Retinal pigment epithelial cell (primary cell): ENCODE results near the gene CCDC70.

ENCODE experiments used
- DNase-seq: peaks from one replicate; pipeline ENCODE4 v3.0.0-alpha.2; 2010; ENCODE audit warnings: low read depth
- H3K4me3 ChIP-seq: 2 replicates; pipeline ENCODE4 v1.5.1; 2011; ENCODE audit warnings: mild to moderate bottlenecking, low read length, control low read depth, moderate library complexity
- TF ChIP-seq, protein P1 (sequence below): conservative IDR thresholded peaks from 2 replicates; pipeline ENCODE4 v1.5.1; 2011; ENCODE audit warnings: low read depth, low read length, control low read depth, inconsistent platforms

Gene CCDC70

DNA sequence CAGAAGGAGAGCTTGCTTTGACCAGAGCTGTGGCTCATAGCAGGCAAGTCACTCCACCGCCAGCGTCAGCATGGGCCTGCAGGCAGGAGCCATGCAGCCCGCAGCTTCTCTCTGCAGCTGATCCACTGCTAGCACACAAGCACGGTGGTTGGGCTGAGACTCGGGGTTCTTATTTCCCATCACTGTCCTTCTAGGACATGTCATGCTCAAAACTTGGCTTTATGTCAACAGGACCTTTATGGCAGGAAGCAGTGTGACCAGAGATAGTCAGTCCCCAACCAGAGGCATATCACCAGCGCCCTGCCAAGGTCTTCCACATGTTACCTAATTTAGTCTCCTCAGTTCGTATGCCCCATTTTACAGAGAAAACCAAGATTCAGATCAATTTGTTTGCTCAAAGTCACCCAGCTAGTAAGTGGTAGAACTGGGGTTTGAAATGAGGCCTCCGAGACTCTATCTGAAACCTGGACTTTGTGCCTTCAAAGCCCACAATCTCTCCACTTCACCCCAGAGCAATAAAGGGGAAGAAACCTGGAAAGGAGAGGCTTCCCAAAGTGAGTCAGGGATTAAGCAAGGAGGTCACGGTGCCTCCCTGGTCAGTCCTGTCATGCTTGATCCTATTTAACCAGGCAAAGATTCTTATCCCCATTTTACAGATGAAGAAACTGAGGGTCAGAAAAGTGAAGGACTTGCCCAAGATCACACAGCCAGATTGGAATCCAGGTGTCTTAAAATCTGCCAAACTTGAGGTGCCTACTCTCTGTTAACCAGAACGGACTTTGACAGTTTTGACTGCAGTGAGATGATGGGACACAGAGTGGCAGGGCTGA lies 21.8 kb upstream of the CCDC70 start:
- DNase-seq: no peak
- TF ChIP-seq, protein P1, sequence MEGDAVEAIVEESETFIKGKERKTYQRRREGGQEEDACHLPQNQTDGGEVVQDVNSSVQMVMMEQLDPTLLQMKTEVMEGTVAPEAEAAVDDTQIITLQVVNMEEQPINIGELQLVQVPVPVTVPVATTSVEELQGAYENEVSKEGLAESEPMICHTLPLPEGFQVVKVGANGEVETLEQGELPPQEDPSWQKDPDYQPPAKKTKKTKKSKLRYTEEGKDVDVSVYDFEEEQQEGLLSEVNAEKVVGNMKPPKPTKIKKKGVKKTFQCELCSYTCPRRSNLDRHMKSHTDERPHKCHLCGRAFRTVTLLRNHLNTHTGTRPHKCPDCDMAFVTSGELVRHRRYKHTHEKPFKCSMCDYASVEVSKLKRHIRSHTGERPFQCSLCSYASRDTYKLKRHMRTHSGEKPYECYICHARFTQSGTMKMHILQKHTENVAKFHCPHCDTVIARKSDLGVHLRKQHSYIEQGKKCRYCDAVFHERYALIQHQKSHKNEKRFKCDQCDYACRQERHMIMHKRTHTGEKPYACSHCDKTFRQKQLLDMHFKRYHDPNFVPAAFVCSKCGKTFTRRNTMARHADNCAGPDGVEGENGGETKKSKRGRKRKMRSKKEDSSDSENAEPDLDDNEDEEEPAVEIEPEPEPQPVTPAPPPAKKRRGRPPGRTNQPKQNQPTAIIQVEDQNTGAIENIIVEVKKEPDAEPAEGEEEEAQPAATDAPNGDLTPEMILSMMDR: no peak
- H3K4me3 ChIP-seq: no peak overlapping the region

DNA sequence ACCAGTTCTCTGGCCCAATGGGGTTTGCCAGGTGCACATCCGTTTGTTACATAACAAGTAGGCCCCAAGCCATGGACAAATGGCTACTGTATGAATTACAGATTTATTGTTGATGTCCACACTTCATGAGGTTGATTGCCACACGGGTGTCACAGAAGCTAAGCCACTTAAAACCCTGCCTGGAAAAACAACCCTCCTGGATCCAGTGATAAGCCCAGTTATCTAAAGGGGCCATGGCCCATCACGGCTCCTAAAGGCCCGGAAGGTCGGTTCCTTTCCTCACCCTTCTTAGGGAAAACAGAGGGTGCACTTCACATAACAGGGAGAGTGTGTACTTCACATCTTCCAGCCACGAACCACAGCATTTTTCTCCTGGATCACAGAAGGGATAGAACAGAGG lies 20.9 kb upstream of the CCDC70 start:
- H3K4me3 ChIP-seq: no peak overlapping the region
- DNase-seq: no peak
- TF ChIP-seq, protein P1: no peak

- TF ChIP-seq, protein P1: no peak
- no peak overlapping the region for H3K4me3 ChIP-seq
- DNase-seq: no peak
Measured at GRCh38 chr13:51841732-51842131, 20.0 kb upstream of the CCDC70 start.

- no peak overlapping the region for H3K4me3 ChIP-seq
- TF ChIP-seq, protein P1: no peak
- no peak for DNase-seq
Measured at GRCh38 chr13:51843529-51843928, 18.2 kb upstream of the CCDC70 start.

DNA sequence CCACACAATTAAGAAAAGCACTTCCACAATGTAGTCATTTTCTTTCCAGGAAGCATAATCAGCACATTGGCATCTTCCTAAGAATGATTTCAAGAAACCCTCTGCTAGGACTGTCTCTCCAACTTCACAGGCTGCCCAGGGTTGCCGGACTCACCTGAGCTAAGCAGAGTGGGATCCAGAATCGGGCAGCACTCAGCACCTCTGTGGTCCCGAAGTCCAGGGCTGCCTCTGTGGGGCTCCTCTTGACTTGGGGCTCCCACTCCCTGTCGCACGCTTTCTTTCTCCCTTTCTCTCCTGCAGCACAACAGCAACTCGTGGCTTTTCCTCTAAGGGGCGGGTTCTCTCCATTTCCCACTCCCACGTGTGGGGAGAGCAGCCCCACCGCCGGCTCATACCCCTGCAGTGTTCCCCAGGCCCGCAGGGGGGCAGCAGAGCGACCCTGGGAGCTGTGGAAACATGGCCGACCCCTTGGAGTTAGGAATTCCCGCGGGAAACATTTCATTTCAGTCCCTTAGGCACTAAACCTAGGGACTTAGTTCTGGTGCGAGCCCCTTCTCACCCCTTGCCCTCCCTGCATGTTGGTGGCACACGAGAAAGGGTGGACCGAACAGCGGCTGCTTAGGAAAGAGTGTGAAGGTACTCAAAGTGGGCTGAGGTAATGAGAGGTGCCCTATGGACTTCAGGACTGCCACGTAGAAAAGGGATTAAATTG lies 16.8 kb upstream of the CCDC70 start, which contains the start of gene TMEM272:
Gene TMEM272, minus strand, starts transcription at position 316 of the 712 bp plus-strand sequence. CDS start 6,647 bp downstream, outside the sequence.
- peak within 1 kb of the TSS; percentile 50 for H3K4me3 ChIP-seq
- no peak for DNase-seq
- TF ChIP-seq, protein P1: peak; percentile 99

- no peak for DNase-seq
- TF ChIP-seq, protein P1: no peak
Measured at GRCh38 chr13:51845574-51846318, 16.0 kb upstream of the CCDC70 start.

More at GRCh38 chr13:51845574-51846318, 16.0 kb upstream of the CCDC70 start:
- peak overlapping the region; percentile 50 for H3K4me3 ChIP-seq
